Mesendoderm (in vitro differentiated cells): ENCODE data around the gene BTN2A1.
"Not testable (repeated sequence)": the region's sequence is repeated elsewhere in the genome, so short reads cannot be mapped to it uniquely, and the experiment has no call there.

Experiments
- DNase-seq: peaks from one replicate; pipeline ENCODE4 v3.0.0; 2013
- H2AK5ac ChIP-seq: 2 replicates; pipeline ENCODE4 v1.6.1; 2013; ENCODE audit warnings: low read length, inconsistent platforms
- H2BK120ac ChIP-seq: 2 replicates; pipeline ENCODE4 v1.6.1; 2013; ENCODE audit warnings: low read depth, mild to moderate bottlenecking, low read length, moderate library complexity, mixed read lengths
- H2BK15ac ChIP-seq: replicated peaks from 2 replicates; pipeline ENCODE4 v1.6.1; 2013; ENCODE audit warnings: low read depth, mild to moderate bottlenecking, moderate library complexity
- H2BK5ac ChIP-seq: 2 replicates; pipeline ENCODE4 v1.6.1; 2013; ENCODE audit warnings: low read length, inconsistent platforms
- H3K18ac ChIP-seq: 2 replicates; pipeline ENCODE4 v1.6.1; 2013; ENCODE audit warnings: mild to moderate bottlenecking, low read length, mixed read lengths
- H3K23ac ChIP-seq: one replicate; pipeline ENCODE4 v1.6.1; 2013; ENCODE audit warnings: low read length
- H3K27ac ChIP-seq: 2 replicates; pipeline ENCODE4 v1.5.1; 2013; ENCODE audit warnings: low read depth, mild to moderate bottlenecking, inconsistent platforms, low read length, moderate library complexity
- H3K27me3 ChIP-seq: 2 replicates; pipeline ENCODE4 v1.6.1; 2013; ENCODE audit warnings: low read length, control low read depth, mild to moderate bottlenecking, inconsistent platforms; ENCODE audit not compliant: insufficient read depth, poor library complexity
- H3K36me3 ChIP-seq: 2 replicates; pipeline ENCODE4 v1.6.1; 2013; ENCODE audit warnings: low read length, inconsistent platforms; ENCODE audit not compliant: control insufficient read depth, insufficient read depth
- H3K4ac ChIP-seq: one replicate; pipeline ENCODE4 v1.6.1; 2013; ENCODE audit warnings: low read depth, mild to moderate bottlenecking, low read length, moderate library complexity
- H3K4me1 ChIP-seq: 2 replicates; pipeline ENCODE4 v1.6.1; 2013; ENCODE audit warnings: low read depth, low read length, inconsistent platforms; ENCODE audit not compliant: control insufficient read depth
- H3K4me2 ChIP-seq: 2 replicates; pipeline ENCODE4 v1.6.1; 2013; ENCODE audit warnings: low read length
- H3K4me3 ChIP-seq: 2 replicates; pipeline ENCODE4 v1.5.1; 2013; ENCODE audit warnings: mild to moderate bottlenecking, low read length
- H3K56ac ChIP-seq: one replicate; pipeline ENCODE4 v1.6.1; 2013; ENCODE audit warnings: low read length
- H3K79me1 ChIP-seq: 2 replicates; pipeline ENCODE4 v1.6.1; 2013; ENCODE audit warnings: low read length, inconsistent platforms
- H3K79me2 ChIP-seq: 2 replicates; pipeline ENCODE4 v1.6.1; 2013; ENCODE audit warnings: mild to moderate bottlenecking, low read length; ENCODE audit not compliant: control insufficient read depth, insufficient read depth
- H3K9ac ChIP-seq: 2 replicates; pipeline ENCODE4 v1.6.1; 2013; ENCODE audit warnings: low read length, inconsistent platforms
- H4K5ac ChIP-seq: one replicate; pipeline ENCODE4 v1.6.1; 2013; ENCODE audit warnings: low read length
- H4K8ac ChIP-seq: one replicate; pipeline ENCODE4 v1.6.1; 2013; ENCODE audit warnings: low read depth, mild to moderate bottlenecking, control low read depth, low read length, moderate library complexity
- WGBS: extraction: QIAGEN DNeasy Blood & Tissue Kit; methylation state at CpG from one replicate; pipeline ENCODE4 v1.1.7; 2013; ENCODE audit warnings: low lambda C conversion rate, missing lambda C conversion rate; ENCODE audit not compliant: insufficient coverage; ENCODE audit errors: extremely low coverage; 5-methylcytosine and 5-hydroxymethylcytosine counted together

Gene BTN2A1

DNA sequence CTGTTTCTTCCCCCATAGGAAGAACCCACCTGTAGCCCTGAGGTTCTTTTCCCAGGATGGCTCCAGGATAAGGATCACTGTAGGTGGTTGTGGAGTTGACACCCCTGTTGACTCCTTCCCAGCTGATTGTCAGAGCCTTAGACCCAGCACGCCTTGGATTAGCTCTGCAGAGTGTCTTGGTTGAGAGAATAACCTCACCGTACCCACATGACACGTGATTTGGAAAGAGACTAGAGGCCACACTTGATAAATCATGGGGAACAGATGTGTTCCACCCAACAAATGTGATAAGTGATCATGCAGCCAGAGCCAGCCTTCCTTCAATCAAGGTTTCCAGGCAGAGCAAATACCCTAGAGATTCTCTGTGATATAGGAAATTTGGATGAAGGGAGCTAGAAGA, 43.5 kb upstream of the BTN2A1 start:
- no peak overlapping the region for H2BK15ac ChIP-seq
- no peak overlapping the region for H3K4ac ChIP-seq
- no peak overlapping the region for H2BK120ac ChIP-seq
- H3K23ac ChIP-seq = no peak overlapping the region
- no peak overlapping the region for H2BK5ac ChIP-seq
- H3K79me1 ChIP-seq = no peaks in the 10 kb centered on the region
- no peak overlapping the region for H3K56ac ChIP-seq
- DNase-seq = no peak
- no peak overlapping the region for H3K9ac ChIP-seq
- no peaks in the 10 kb centered on the region for H3K36me3 ChIP-seq
- no peak overlapping the region for H3K18ac ChIP-seq
- no peak overlapping the region for H3K4me3 ChIP-seq
- H2AK5ac ChIP-seq = no peak overlapping the region
- WGBS = no CpG with 5 or more reads among the region's 3 CpGs
- H3K4me2 ChIP-seq = no peak overlapping the region
- no peaks in the 10 kb centered on the region for H3K27me3 ChIP-seq
- no peaks in the 10 kb centered on the region for H3K79me2 ChIP-seq
- H3K4me1 ChIP-seq = no peaks in the 10 kb centered on the region
- H3K27ac ChIP-seq = no peak overlapping the region
- H4K5ac ChIP-seq = no peak overlapping the region
- no peak overlapping the region for H4K8ac ChIP-seq

DNA sequence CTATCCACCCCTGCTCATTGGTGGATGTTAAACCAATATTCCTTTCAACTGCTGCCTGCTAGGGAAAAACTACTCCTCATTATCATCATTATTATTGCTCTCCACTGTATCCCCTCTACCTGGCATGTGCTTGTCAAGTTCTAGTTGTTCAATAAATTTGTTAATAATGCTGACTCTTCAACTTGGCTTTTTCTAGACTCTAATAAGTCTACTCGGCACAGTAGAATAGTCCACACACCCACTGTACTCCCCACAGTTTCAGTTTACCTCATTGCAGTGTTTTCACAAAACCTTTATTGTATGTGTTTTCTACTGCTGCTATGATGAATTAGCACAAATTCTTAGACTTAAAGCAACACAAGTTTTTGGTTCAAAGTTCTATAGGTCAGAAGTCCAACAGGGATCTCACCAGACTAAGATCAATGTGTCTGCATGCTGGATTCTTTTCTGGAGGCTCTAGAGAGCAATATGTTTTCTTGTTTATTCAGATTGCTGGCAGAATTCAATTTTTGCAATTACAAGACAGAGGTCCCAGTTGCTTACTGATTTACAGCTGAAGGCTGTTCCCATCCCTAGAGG, 42.6 kb upstream of the BTN2A1 start:
- H2AK5ac ChIP-seq = no peak overlapping the region
- H2BK120ac ChIP-seq = no peak overlapping the region
- no peaks in the 10 kb centered on the region for H3K79me2 ChIP-seq
- no peak overlapping the region for H2BK5ac ChIP-seq
- no peak overlapping the region for H3K23ac ChIP-seq
- H3K9ac ChIP-seq = no peak overlapping the region
- no peak overlapping the region for H4K8ac ChIP-seq
- H3K4me3 ChIP-seq = no peak overlapping the region
- no peaks in the 10 kb centered on the region for H3K27me3 ChIP-seq
- H3K27ac ChIP-seq = no peak overlapping the region
- H4K5ac ChIP-seq = no peak overlapping the region
- WGBS = no CpG with 5 or more reads among the region's 1 CpG
- H3K4me1 ChIP-seq = no peaks in the 10 kb centered on the region
- no peak for DNase-seq
- H3K36me3 ChIP-seq = no peaks in the 10 kb centered on the region
- no peak overlapping the region for H3K18ac ChIP-seq
- no peak overlapping the region for H2BK15ac ChIP-seq
- no peaks in the 10 kb centered on the region for H3K79me1 ChIP-seq
- no peak overlapping the region for H3K4ac ChIP-seq
- H3K56ac ChIP-seq = no peak overlapping the region
- no peak overlapping the region for H3K4me2 ChIP-seq

DNA sequence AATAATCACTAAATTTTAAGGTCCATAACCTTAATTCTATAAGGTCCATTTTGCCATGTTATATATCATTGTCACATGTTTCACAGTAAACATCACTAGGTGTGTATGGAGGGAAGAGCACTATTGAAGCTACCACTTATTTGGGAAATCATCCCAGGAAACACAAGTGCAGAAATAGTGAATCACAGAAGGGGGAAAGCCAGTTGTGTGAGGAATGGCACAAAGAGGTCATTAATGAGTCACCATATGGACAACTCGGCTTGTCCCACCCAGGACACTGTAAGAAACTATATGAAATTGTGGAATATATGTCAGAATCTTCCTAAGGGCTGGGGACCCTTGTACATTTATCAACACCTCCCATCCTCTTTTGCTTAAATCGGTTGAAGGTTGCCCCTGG, 42.0 kb upstream of the BTN2A1 start:
- no peaks in the 10 kb centered on the region for H3K27me3 ChIP-seq
- H2BK15ac ChIP-seq = no peak overlapping the region
- no peak overlapping the region for H4K5ac ChIP-seq
- H2BK5ac ChIP-seq = no peak overlapping the region
- H3K9ac ChIP-seq = no peak overlapping the region
- no peak overlapping the region for H3K56ac ChIP-seq
- H3K23ac ChIP-seq = no peak overlapping the region
- no peaks in the 10 kb centered on the region for H3K79me2 ChIP-seq
- no peak overlapping the region for H4K8ac ChIP-seq
- WGBS = no CpG with 5 or more reads among the region's 2 CpGs
- no peak overlapping the region for H3K27ac ChIP-seq
- no peak overlapping the region for H3K4ac ChIP-seq
- H3K4me2 ChIP-seq = no peak overlapping the region
- no peak overlapping the region for H2AK5ac ChIP-seq
- no peak overlapping the region for H3K4me3 ChIP-seq
- no peaks in the 10 kb centered on the region for H3K36me3 ChIP-seq
- H3K4me1 ChIP-seq = no peaks in the 10 kb centered on the region
- no peak overlapping the region for H2BK120ac ChIP-seq
- no peaks in the 10 kb centered on the region for H3K79me1 ChIP-seq
- H3K18ac ChIP-seq = no peak overlapping the region
- no peak for DNase-seq

DNA sequence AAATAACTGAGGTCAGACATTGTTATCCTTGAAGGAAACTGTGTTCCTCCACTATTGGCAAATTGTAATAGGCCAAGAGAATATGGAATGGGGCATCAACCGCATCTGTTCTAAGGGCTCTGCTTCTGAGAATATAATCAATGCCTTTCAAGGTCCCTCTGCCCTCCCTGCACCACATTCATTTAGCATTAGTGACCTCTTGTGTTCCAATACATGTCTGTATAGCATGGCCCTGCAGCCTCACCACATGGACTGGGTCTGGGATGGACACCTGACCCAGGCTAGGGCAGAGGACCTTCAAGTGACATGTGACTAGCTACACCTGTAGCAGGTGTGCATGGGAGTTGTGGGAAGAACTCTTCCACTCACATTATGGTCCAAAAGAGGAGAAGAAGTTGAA, 41.5 kb upstream of the BTN2A1 start:
- no peaks in the 10 kb centered on the region for H3K79me1 ChIP-seq
- H3K9ac ChIP-seq = no peak overlapping the region
- no CpG with 5 or more reads among the region's 1 CpG for WGBS

DNA sequence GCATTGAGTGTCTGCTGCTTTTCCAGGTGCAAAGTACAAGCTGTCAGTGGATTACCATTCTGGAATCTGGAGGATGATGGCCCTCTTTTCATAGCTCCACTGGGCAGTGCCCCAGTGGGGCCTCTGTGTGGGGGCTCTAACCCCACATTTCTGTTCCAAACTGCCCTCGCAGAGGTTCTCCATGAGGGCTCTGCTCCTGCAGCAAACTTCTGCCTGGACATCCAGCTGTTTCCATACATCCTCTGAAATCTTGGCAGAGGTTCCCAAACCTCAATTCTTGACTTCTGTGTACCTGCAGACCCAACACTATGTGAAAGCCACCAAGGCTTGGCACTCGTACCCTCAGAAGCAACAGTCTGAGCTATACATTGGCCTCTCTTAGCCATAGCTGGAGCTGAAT, 39.7 kb upstream of the BTN2A1 start:
- H3K4ac ChIP-seq, H2BK120ac ChIP-seq, H3K27ac ChIP-seq, H3K4me1 ChIP-seq, H3K18ac ChIP-seq, H3K36me3 ChIP-seq, H2BK15ac ChIP-seq, H3K79me2 ChIP-seq, H2BK5ac ChIP-seq, H3K23ac ChIP-seq, H4K5ac ChIP-seq, H3K9ac ChIP-seq, H3K27me3 ChIP-seq, H3K79me1 ChIP-seq, H3K56ac ChIP-seq, H3K4me2 ChIP-seq, H3K4me3 ChIP-seq, H2AK5ac ChIP-seq, DNase-seq, H4K8ac ChIP-seq: not testable (repeated sequence)
- WGBS = no CpG with 5 or more reads among the region's 2 CpGs

More for the DNA sequence above, 41.5 kb upstream of the BTN2A1 start:
- Histone ChIP-seq H3K56ac (no peak overlapping the region), H3K36me3 (no peaks in the 10 kb centered on the region), H3K23ac (no peak overlapping the region), H3K4me2 (no peak overlapping the region), H3K4me3 (no peak overlapping the region), H3K4ac (no peak overlapping the region), H2BK15ac (no peak overlapping the region), H3K27me3 (no peaks in the 10 kb centered on the region), H4K5ac (no peak overlapping the region), H3K79me2 (no peaks in the 10 kb centered on the region), H3K18ac (no peak overlapping the region), H4K8ac (no peak overlapping the region), H3K27ac (no peak overlapping the region), H2BK5ac (no peak overlapping the region), H3K4me1 (no peaks in the 10 kb centered on the region), H2BK120ac (no peak overlapping the region), H2AK5ac (no peak overlapping the region)
- no peak for DNase-seq

DNA sequence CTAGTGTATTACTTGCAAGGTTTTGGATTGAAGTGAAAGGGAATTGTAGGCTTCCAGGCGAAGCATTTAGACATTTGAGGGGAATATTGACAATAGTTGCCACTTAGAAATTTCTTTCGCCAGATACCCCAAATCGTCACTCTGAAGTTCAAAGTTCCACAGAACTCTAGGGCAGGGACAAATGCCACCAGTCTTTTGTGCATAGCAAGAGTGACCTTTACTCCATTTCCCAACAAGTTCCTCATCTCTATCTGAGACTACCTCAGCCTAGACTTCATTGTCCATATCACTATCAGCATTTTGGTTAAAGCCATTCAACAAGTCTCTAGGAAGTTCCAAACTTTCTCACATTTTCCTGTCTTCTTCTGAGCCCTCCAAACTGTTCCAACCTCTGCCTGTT, 39.0 kb upstream of the BTN2A1 start:
- H3K4me3 ChIP-seq, DNase-seq, H3K4ac ChIP-seq, H4K8ac ChIP-seq, H3K4me1 ChIP-seq, H4K5ac ChIP-seq, H3K79me1 ChIP-seq, H3K18ac ChIP-seq, H3K23ac ChIP-seq, H3K79me2 ChIP-seq, H2BK120ac ChIP-seq, H3K56ac ChIP-seq, H3K36me3 ChIP-seq, H3K9ac ChIP-seq, H3K27ac ChIP-seq, H2AK5ac ChIP-seq, H3K4me2 ChIP-seq, H3K27me3 ChIP-seq, H2BK15ac ChIP-seq, H2BK5ac ChIP-seq: not testable (repeated sequence)
- no CpG with 5 or more reads among the region's 3 CpGs for WGBS
